Activated CD4-positive, CD25-positive, alpha-beta regulatory T cell treated with anti-CD3 and anti-CD28 coated beads, Interleukin-2, amount 50 U/mL, for 16 hours (primary cell): Measurements from ENCODE around the gene CXCR2.
A peak's percentile ranks its signal among the peaks of the same experiment; 100 is the strongest.
"Not testable (repeated sequence)": the region's sequence is repeated elsewhere in the genome, so short reads cannot be mapped to it uniquely, and the experiment has no call there.

ENCODE experiments used
- DNase-seq: peaks from one replicate; pipeline ENCODE4 v3.0.0-alpha.2; 2020; ENCODE audit warnings: low read depth, low spot score

CXCR2 gene

GRCh38 chr2:218129458-218130135, 3.8 kb downstream of the CXCR2 start:
- DNase-seq, result no peak

DNA sequence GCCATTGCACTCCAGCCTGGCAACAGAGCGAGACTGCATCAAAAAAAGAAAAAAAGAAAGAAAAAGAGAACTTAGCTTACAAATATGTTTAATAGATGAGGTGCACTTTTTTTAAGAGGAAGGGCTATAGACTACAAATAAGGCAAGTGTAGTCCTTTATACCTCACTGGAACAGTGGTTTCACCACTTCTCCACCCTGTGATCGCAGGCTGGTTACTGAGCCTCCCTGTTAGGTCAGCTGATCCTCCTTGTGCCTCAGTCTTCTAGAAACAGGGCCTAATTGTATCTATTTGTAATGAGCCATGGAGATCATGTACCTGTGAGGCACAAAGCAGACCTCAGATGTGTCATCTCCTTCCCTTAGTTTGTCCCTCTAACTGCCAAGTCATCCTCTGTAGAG, 4.5 kb downstream of the CXCR2 start:
- no peak for DNase-seq

- DNase-seq, result no peak
Observed at GRCh38 chr2:218130822-218131221, 5.0 kb downstream of the CXCR2 start.

GRCh38 chr2:218137514-218137913, 11.7 kb downstream of the CXCR2 start:
- no peak for DNase-seq

GRCh38 chr2:218138047-218138446, 12.2 kb downstream of the CXCR2 start:
- DNase-seq, result no peak

GRCh38 chr2:218145124-218145523, 19.3 kb downstream of the CXCR2 start:
- DNase-seq, result no peak

- no peak for DNase-seq
Observed at GRCh38 chr2:218146056-218146455, 20.2 kb downstream of the CXCR2 start.

GRCh38 chr2:218149098-218149497, 23.3 kb downstream of the CXCR2 start:
- DNase-seq, result no peak

DNA sequence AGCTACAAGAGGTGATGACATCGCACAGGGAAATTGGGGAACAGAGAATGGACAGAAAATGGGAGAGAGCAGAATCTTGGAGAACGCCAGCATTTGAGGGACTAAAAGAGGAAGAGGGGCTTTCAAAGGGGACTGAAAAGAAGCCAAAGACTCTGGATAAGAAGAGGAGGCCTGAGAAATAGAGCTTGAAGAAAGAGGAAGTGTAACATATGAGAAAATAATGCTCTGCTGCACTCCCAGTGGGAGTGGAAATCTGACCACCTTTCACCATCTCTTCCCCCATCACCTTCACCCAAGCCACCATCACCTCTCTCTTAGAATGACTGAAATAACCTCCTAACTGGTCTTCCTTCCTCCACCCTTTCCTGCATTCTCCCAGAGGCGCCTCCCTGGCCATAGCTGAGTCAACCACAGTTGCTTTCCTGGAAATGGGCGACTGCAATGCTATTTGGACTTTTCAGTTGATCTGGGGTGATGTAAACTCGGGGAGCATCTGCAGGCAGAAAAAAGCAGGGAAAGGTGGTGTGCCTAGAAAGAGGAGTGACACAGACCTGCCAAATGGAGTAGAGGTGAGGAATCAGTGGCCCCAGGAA, 24.1 kb downstream of the CXCR2 start:
- DNase-seq, result no peak

DNA sequence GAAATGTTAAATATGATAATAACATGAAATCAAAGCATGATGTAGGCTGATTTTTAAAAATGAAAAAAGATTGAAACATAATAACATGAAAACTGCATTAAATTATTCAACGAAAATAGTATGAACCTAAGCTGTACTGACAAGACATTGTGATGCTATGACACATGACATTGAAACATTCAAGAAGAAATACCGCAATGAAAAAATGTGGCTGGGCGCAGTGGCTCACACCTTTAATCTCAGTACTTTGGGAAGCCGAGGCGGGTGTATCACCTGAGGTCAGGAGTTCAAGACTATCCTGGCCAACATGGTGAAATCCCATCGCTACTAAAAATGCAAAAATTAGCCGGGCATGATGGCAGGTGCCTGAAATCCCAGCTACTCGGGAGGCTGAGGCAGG, 26.3 kb downstream of the CXCR2 start:
- DNase-seq, result no peak

DNA sequence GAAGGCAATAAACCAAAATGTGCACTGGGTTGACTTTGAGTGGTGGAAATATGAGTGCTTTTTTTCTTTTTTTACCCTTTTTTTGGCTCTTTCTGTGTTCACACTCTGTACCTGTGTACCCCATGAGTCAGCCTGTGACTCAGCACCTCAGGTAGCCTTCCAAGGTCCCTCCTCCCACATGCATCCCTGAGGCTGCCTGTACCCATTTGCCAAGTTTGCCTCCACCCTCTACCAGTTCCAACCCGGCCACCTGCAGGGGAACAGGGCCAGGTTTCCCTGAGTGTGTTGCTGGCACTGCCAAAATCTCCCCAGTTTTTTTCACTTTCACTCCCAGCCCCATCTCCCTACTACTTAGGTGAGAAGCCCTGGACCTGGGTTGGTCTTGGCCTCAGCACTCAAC, 26.9 kb downstream of the CXCR2 start:
- no peak for DNase-seq

DNA sequence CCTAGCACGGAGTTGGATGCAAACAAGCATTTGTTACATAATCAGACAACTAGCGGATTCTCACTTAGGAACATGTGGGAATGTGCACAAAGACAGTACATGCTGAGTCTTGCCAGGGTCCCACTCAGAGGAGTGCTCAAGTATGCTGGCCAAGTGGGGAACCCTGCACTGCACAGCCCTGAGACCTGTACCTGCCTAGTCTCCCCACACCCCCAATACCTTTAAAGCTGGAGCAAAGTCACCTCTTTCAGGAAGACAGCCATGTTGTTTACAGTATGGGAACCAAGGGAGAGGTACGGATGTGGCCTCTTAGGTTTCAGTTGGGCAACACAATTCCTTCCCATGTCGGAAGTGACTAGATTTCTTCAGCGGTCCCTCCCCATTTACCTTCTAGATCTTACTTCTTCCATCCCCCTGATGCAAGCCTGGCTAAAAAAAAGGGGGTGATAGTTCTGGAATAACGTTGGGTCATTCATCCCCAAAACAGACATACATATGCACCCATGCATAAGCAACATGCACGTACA, 30.2 kb downstream of the CXCR2 start:
- DNase-seq, result no peak

DNA sequence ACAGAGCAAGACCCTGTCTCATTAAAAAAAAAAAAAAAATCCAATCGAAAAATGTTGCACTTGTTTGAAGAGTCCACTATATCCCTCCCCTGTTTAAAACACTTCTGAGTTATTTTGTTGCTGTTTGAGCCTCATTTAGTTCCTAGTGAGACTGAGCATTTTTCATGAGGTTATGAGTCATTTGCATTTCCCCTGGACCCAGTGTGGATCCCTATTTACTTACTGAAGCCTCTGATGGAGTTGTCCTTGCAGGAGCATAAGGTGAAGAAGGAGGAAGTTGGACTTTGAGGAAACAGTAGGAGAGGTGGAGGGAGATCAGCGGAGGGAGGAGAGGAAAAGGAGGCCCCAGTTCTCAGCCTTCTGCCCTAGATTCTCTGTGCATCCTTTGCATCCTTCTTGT, 35.8 kb downstream of the CXCR2 start:
- no peak for DNase-seq

DNA sequence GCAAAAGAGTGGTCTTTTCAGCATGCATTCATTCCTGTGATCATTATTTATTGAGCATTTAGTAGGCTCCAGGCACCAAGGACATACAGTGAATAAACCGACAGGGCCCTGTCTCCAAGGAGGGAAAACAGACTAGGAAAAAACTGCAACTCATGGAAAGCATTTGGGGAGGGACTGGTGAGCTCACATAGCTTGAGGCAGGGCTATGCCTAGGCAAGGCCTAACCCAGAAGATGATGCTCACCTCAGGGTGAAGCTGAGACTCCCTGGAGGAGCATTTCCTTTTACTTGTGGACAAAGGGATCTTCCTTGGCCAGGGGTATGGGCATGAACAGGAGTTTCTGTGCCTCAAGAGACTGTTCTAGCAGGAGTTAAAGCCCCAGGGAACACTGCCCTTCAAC, 37.0 kb downstream of the CXCR2 start:
- no peak for DNase-seq

GRCh38 chr2:218166791-218167190, 41.0 kb downstream of the CXCR2 start, which contains the start of gene CXCR1:
Gene CXCR1, minus strand, starts transcription at chr2:218166962. Its CDS starts 1,751 bp downstream, at chr2:218165211.
- DNase-seq, result peak; percentile 15

- DNase-seq, result no peak
Observed at GRCh38 chr2:218168016-218168415, 42.2 kb downstream of the CXCR2 start.

DNA sequence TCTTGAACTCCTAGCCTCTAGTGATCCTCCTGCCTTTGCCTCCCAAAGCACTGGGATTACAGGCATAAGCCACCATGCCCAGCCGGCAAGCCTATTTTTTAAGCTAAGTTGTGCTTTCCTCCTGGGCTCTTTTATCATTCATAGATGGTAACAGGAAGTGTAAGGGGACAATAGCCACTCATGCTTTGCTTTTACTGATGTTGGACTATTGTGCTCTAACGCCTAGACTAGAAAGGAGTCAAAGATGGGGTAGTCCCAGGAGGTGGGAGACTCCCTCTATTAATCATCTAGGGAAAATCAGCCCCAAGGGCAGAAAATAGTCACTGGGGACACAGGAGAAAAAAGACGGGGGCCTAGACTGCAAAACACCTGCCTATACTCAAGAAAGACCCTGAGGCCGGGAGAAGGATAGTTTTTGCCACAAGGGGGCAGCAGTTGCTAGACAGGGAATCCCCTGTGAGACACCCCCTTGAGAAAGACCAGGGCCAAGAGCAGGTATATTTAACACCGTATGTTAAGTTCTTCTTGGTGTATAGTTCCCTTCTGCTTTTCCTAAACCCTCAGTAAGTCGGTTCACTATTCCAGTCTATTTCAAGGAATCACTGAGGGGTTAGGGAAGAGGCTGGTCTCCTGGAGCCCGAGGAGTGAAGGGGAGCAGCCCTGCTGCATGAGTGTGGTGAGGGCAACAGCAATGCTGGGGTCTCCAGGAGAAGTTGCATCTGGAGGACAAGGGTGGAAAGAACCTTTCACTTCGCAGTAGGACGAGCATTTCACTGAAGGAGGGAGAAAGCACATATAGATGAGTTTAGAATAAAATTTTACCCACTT, 43.0 kb downstream of the CXCR2 start:
- DNase-seq, result peak; percentile 45

GRCh38 chr2:218169757-218170546, 44.1 kb downstream of the CXCR2 start:
- no peak for DNase-seq

GRCh38 chr2:218171744-218172143, 45.9 kb downstream of the CXCR2 start:
- DNase-seq, result not testable (repeated sequence)

GRCh38 chr2:218172845-218173244, 47.0 kb downstream of the CXCR2 start:
- DNase-seq, result no peak

GRCh38 chr2:218179782-218180181, 54.0 kb downstream of the CXCR2 start:
- DNase-seq, result no peak
